Glutamatergic neuron (in vitro differentiated cells): Measurements from ENCODE around the gene PHKG2. TPM values are rescaled to one million over a fixed set of nuclear protein-coding genes. Genes with fewer than 3 reads are reported as not detected.

Experiments
- DNase-seq: peaks from one replicate; pipeline ENCODE4 v3.0.0; 2022
- H3K27ac Mint-ChIP-seq: one replicate; pipeline ENCODE4 v1.8.0; 2020; ENCODE audit warnings: mild to moderate bottlenecking, mixed read lengths, inconsistent platforms; ENCODE audit not compliant: unreplicated experiment
- H3K27me3 Mint-ChIP-seq: one replicate; pipeline ENCODE4 v1.8.0; 2020; ENCODE audit warnings: mild to moderate bottlenecking, moderate library complexity, mixed read lengths, inconsistent platforms; ENCODE audit not compliant: unreplicated experiment
- H3K36me3 Mint-ChIP-seq: one replicate; pipeline ENCODE4 v1.8.0; 2020; ENCODE audit warnings: mild to moderate bottlenecking, mixed read lengths, inconsistent platforms; ENCODE audit not compliant: unreplicated experiment
- H3K4me1 Mint-ChIP-seq: one replicate; pipeline ENCODE4 v1.8.0; 2020; ENCODE audit warnings: mild to moderate bottlenecking, low read depth, mixed read lengths, inconsistent platforms; ENCODE audit not compliant: unreplicated experiment
- H3K4me3 Mint-ChIP-seq: one replicate; pipeline ENCODE4 v1.8.0; 2020; ENCODE audit warnings: mild to moderate bottlenecking, mixed read lengths, inconsistent platforms; ENCODE audit not compliant: unreplicated experiment
- H3K9me3 Mint-ChIP-seq: one replicate; pipeline ENCODE4 v1.8.0; 2020; ENCODE audit warnings: mild to moderate bottlenecking, moderate library complexity, mixed read lengths, inconsistent platforms; ENCODE audit not compliant: unreplicated experiment
- total RNA-seq: library from RNA; stranded (reverse); fragmentation: NEBNext Ultra II Directional; extraction: Animal tissue kit (Norgen Biotek cat#: 25700); gene quantifications from one replicate; pipeline ENCODE4 v1.2.1, GENCODE V29; 2021; ENCODE audit not compliant: unreplicated experiment
- TF ChIP-seq, protein P1 (sequence below): fragments of 200-600 bp; sonication (generic); IDR thresholded peaks from one replicate; pipeline ENCODE4 v1.5.0; 2021; ENCODE audit not compliant: partially characterized antibody, unreplicated experiment

PHKG2 gene
- total RNA-seq, 1 donor from 2014 or later, result 32.6 TPM

DNA sequence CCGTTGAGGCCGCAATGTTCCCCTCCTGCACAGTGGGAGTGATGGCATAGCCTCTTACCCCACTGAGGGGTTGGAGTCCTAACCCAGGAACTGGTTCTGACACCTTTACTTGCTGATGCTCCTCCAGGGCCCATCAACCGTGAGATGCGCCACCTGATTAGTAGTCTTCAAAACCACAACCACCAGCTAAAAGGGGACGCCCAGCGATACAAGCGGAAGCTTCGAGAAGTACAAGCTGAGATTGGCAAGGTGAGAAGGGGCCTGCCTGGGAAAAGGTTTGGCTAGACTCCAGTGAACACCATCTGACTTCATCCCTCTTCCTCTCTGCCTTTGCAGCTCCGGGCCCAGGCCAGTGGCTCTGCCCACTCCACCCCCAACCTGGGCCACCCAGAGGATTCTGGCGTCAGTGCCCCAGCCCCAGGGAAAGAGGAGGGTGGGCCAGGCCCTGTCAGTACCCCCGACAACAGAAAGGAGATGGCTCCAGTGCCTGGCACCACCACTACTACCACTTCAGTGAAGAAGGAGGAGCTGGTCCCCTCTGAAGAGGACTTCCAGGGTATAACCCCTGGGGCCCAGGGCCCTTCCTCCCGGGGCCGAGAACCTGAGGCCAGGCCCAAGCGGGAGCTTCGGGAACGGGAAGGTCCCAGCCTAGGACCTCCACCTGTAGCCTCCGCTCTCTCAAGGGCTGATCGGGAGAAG lies 19.7 kb downstream of the PHKG2 start:
- no peak overlapping the region for H3K27ac Mint-ChIP-seq
- H3K9me3 Mint-ChIP-seq, result peaks cover 9% of the 10 kb centered on the region
- no peak overlapping the region for H3K4me3 Mint-ChIP-seq
- TF ChIP-seq, protein P1, sequence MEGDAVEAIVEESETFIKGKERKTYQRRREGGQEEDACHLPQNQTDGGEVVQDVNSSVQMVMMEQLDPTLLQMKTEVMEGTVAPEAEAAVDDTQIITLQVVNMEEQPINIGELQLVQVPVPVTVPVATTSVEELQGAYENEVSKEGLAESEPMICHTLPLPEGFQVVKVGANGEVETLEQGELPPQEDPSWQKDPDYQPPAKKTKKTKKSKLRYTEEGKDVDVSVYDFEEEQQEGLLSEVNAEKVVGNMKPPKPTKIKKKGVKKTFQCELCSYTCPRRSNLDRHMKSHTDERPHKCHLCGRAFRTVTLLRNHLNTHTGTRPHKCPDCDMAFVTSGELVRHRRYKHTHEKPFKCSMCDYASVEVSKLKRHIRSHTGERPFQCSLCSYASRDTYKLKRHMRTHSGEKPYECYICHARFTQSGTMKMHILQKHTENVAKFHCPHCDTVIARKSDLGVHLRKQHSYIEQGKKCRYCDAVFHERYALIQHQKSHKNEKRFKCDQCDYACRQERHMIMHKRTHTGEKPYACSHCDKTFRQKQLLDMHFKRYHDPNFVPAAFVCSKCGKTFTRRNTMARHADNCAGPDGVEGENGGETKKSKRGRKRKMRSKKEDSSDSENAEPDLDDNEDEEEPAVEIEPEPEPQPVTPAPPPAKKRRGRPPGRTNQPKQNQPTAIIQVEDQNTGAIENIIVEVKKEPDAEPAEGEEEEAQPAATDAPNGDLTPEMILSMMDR, result no peak
- peaks cover 5% of the 10 kb centered on the region for H3K36me3 Mint-ChIP-seq
- H3K4me1 Mint-ChIP-seq, result peaks cover 8% of the 10 kb centered on the region
- no peak for DNase-seq
- peaks cover 6% of the 10 kb centered on the region for H3K27me3 Mint-ChIP-seq

DNA sequence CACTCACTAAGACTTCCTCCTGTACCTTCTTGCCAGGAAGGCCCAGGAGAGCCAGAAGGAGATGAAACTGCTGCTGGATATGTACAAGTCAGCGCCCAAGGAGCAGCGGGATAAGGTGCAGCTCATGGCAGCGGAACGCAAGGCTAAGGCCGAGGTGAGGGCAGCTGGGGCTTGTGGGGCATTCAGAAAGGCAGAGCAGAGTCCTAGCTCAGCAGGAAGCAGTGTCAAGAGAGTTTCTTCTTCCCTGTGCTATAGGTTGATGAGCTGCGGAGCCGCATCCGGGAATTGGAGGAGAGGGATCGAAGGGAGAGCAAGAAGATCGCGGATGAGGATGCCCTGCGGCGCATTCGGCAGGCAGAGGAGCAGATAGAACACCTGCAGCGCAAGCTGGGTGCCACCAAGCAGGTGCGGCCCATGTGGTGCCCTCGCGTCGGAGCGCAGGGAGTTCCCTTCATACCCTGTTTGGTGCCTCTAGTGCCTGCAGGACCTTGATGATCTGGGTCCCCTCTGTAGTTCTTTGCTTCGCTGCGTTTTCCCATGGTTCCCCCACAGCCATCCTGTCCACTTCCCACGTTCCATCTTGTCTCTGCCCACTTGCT lies 20.5 kb downstream of the PHKG2 start:
- Mint-ChIP-seq H3K4me1 (peaks cover 4% of the 10 kb centered on the region), H3K27me3 (peaks cover 6% of the 10 kb centered on the region), H3K27ac (no peak overlapping the region), H3K4me3 (no peak overlapping the region), H3K9me3 (peaks cover 11% of the 10 kb centered on the region), H3K36me3 (peaks cover 5% of the 10 kb centered on the region)
- TF ChIP-seq, protein P1, result no peak
- DNase-seq, result no peak

DNA sequence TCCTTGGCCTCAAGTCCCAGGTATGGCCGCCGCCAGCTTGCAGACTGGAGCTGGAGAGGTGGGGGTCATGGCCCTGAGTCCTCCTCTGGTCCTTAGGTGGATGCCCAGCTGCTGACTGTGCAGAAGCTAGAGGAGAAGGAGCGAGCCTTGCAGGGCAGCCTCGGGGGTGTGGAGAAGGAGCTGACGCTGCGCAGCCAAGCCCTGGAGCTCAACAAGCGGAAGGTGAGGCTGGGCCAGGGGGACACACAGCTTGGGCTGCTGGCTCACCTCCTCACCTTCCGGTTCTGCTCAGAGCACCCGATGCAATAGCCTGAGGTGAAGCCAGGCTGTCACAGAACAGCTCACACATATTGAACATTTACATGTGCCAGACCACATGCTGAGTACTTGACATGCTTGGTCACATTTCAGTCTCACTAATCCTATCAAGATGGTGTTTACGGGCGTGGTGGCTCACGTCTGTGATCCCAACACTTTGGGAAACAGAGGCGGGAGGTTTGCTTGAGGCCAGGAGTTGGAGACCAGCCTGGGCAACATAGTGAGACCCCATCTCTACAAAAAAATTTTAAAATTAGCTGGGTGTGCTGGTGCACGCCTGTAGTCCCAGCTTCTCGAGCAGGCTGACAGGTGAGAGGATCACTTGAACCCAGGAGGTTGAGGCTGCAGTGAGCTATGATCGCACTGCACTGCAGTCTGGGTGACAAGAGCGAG lies 21.3 kb downstream of the PHKG2 start:
- H3K4me3 Mint-ChIP-seq, result no peak overlapping the region
- H3K27me3 Mint-ChIP-seq, result peaks cover 7% of the 10 kb centered on the region
- peaks cover 5% of the 10 kb centered on the region for H3K36me3 Mint-ChIP-seq

DNA sequence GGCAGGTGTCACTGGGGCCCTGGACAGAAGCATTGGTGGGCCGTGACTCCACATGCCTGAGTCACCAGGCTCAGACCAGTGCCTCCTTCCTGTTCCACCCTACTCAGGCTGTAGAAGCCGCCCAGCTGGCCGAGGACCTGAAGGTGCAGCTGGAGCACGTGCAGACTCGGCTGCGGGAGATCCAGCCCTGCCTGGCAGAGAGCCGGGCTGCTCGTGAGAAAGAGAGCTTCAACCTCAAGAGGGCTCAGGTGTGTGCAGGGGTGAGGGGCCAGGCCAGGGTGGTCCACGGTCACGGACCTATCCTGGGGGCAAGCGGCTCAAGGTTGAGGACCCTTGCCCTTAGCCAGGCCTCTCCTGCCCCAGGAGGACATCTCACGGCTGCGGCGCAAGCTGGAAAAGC lies 23.5 kb downstream of the PHKG2 start:
- Mint-ChIP-seq H3K9me3 (peaks cover 18% of the 10 kb centered on the region), H3K36me3 (peaks cover 5% of the 10 kb centered on the region), H3K27me3 (peaks cover 11% of the 10 kb centered on the region), H3K27ac (no peak overlapping the region), H3K4me1 (peaks cover 4% of the 10 kb centered on the region), H3K4me3 (no peak overlapping the region)
- TF ChIP-seq, protein P1, result no peak
- DNase-seq, result no peak

More for the DNA sequence above, 21.3 kb downstream of the PHKG2 start:
- Mint-ChIP-seq H3K27ac (no peak overlapping the region), H3K4me1 (peaks cover 3% of the 10 kb centered on the region), H3K9me3 (peaks cover 13% of the 10 kb centered on the region)
- TF ChIP-seq, protein P1, result no peak
- no peak for DNase-seq
